Type B pancreatic cell (in vitro differentiated cells): ENCODE results near the gene KIRREL3. TPM values are rescaled to one million over a fixed set of nuclear protein-coding genes. Genes with fewer than 3 reads are reported as not detected.

Experiments
- DNase-seq: peaks from one replicate; pipeline ENCODE4 v3.0.0; 2021; ENCODE audit warnings: mixed read lengths; ENCODE audit not compliant: unreplicated experiment; ENCODE audit errors: extremely low spot score
- H3K27ac Mint-ChIP-seq: 2 replicates; pipeline ENCODE4 v1.8.0; 2021; ENCODE audit warnings: mild to moderate bottlenecking, mixed read lengths
- H3K27me3 Mint-ChIP-seq: 2 replicates; pipeline ENCODE4 v1.8.0; 2021; ENCODE audit warnings: mixed read lengths
- H3K36me3 Mint-ChIP-seq: 2 replicates; pipeline ENCODE4 v1.8.0; 2021; ENCODE audit warnings: mixed read lengths
- H3K4me1 Mint-ChIP-seq: one replicate; pipeline ENCODE4 v1.8.0; 2021; ENCODE audit warnings: mixed read lengths; ENCODE audit not compliant: unreplicated experiment
- H3K4me3 Mint-ChIP-seq: 2 replicates; pipeline ENCODE4 v1.8.0; 2021; ENCODE audit warnings: mild to moderate bottlenecking, mixed read lengths
- H3K9me3 Mint-ChIP-seq: 2 replicates; pipeline ENCODE4 v1.8.0; 2021; ENCODE audit warnings: mixed read lengths
- total RNA-seq: library from RNA; stranded (reverse); gene quantifications from 2 replicates; pipeline ENCODE4 v1.2.1, GENCODE V29; 2021; ENCODE audit warnings: low replicate concordance
- TF ChIP-seq, protein P1 (sequence below): fragments of 200-600 bp; sonication (generic); conservative IDR thresholded peaks from 2 replicates; pipeline ENCODE4 v1.5.0; 2021; ENCODE audit warnings: antibody characterized with exemption, mild to moderate bottlenecking

KIRREL3 gene
- total RNA-seq, 1 donor from 2014 or later, result 4.1 TPM

DNA sequence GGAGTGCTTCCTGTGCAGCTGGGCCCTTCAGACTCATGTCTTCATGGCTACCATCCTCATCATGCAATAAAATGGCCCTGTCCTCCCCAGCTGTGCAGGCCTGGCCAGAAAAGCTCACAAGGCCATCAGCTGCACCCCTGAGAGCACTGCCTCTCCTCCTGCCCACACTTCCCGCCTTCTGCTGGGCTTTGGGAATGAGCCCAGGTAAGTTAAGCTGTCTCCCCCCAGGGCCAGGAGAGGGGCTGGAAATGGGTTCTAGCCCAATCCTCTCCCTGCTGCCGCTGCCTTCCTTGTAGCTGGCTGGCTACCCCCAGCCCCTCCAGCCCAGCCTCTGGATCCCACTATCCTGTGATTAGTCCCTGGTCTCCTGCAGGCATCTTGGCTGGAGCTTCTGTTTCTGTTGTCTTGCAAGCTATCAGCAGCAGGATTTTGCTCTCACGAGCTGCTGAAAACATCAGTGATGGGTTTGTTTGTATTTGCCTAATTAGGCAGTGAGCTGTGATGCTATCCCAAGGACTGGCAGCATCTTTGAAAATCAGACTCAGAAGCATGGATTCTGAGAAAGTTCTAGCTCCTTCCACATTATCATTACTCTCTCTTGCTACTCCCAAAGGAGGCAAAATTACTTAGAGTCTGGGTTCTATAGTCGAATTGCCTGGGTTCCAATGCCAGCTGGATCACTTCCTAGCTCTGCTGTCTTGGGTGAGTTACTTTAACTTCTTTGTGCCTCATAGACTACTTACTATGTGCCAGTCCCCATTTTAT lies 476.9 kb downstream of the KIRREL3 start:
- H3K36me3 Mint-ChIP-seq, result no peaks in the 10 kb centered on the region

DNA sequence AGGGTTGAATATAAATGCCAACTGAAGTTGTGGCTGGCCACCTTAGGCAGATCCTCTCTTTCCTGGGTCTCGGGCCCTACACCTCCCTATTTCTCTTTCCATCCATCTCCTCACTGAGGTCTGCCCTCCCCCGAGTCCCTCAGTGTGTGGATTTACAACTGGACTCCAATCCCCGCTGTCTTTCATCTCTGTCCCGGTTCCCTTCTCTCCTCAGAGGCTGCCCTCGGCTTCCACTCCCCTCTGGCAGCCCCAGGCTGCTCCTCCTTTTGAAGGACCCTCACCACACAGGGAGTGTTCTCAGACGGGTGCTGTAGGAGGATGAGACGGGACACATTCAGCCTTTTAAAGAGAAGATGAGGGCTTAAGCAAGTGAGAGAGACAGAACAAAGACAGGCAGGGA lies 478.0 kb downstream of the KIRREL3 start:
- Mint-ChIP-seq H3K4me3 (no peak overlapping the region), H3K27ac (no peak overlapping the region)
- TF ChIP-seq, protein P1, sequence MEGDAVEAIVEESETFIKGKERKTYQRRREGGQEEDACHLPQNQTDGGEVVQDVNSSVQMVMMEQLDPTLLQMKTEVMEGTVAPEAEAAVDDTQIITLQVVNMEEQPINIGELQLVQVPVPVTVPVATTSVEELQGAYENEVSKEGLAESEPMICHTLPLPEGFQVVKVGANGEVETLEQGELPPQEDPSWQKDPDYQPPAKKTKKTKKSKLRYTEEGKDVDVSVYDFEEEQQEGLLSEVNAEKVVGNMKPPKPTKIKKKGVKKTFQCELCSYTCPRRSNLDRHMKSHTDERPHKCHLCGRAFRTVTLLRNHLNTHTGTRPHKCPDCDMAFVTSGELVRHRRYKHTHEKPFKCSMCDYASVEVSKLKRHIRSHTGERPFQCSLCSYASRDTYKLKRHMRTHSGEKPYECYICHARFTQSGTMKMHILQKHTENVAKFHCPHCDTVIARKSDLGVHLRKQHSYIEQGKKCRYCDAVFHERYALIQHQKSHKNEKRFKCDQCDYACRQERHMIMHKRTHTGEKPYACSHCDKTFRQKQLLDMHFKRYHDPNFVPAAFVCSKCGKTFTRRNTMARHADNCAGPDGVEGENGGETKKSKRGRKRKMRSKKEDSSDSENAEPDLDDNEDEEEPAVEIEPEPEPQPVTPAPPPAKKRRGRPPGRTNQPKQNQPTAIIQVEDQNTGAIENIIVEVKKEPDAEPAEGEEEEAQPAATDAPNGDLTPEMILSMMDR, result no peak

More for the DNA sequence above, 476.9 kb downstream of the KIRREL3 start:
- peaks cover 47% of the 10 kb centered on the region for H3K27me3 Mint-ChIP-seq
- no peaks in the 10 kb centered on the region for H3K9me3 Mint-ChIP-seq
- DNase-seq, result no peak
- H3K4me3 Mint-ChIP-seq, result no peak overlapping the region
- H3K27ac Mint-ChIP-seq, result no peak overlapping the region
- H3K4me1 Mint-ChIP-seq, result peaks cover 20% of the 10 kb centered on the region
- TF ChIP-seq, protein P1, result no peak

DNA sequence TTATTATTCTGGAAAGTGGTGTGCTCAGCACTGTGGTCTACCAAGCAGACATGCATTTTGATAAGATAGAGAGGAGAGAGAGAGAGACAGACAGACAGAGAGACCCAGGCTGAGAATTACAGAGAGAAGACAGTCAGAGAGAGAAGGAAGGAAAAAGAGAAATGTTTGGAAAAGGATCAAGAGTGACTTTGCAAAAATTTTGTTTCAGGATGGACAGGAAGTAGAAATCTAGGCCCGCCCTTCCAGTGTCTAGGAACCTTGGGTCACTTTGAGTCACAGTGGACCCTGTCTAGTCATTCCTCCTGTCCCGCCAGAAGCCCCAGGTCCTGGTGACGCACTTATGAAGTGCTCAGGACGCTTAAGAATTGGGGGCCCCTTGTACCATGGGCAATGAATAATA lies 478.4 kb downstream of the KIRREL3 start:
- Mint-ChIP-seq H3K27me3 (peaks cover 40% of the 10 kb centered on the region), H3K4me3 (no peak overlapping the region), H3K36me3 (no peaks in the 10 kb centered on the region), H3K9me3 (no peaks in the 10 kb centered on the region), H3K4me1 (peaks cover 26% of the 10 kb centered on the region), H3K27ac (no peak overlapping the region)
- TF ChIP-seq, protein P1, result no peak
- no peak for DNase-seq

More for the DNA sequence above, 478.0 kb downstream of the KIRREL3 start:
- H3K27me3 Mint-ChIP-seq, result peaks cover 42% of the 10 kb centered on the region
- H3K36me3 Mint-ChIP-seq, result no peaks in the 10 kb centered on the region
- peaks cover 26% of the 10 kb centered on the region for H3K4me1 Mint-ChIP-seq
- no peaks in the 10 kb centered on the region for H3K9me3 Mint-ChIP-seq
- no peak for DNase-seq

DNA sequence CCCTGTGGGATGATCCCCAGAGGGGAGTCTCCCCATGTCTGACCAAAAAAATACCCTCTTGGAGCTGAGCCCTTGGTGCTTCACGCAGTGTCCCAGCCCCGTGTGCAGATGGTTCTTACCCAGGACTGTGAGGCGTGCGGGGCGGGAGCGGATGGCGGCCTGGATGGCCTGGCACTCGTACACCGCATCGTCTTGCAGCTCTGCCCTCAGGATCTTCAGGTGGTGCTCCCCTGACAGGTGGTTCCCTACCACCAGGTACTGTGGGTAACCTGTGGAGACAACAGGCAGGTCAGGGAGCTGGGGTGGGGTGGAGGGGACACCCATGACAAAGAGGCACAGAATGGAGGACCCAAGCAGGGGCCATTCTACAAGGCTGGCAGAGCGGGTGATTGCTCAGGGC lies 479.4 kb downstream of the KIRREL3 start:
- peaks cover 36% of the 10 kb centered on the region for H3K27me3 Mint-ChIP-seq
- H3K4me1 Mint-ChIP-seq, result peaks cover 30% of the 10 kb centered on the region
- no peak overlapping the region for H3K27ac Mint-ChIP-seq
- no peaks in the 10 kb centered on the region for H3K9me3 Mint-ChIP-seq
- H3K36me3 Mint-ChIP-seq, result no peaks in the 10 kb centered on the region
- TF ChIP-seq, protein P1, result no peak
- DNase-seq, result no peak
- H3K4me3 Mint-ChIP-seq, result no peak overlapping the region

DNA sequence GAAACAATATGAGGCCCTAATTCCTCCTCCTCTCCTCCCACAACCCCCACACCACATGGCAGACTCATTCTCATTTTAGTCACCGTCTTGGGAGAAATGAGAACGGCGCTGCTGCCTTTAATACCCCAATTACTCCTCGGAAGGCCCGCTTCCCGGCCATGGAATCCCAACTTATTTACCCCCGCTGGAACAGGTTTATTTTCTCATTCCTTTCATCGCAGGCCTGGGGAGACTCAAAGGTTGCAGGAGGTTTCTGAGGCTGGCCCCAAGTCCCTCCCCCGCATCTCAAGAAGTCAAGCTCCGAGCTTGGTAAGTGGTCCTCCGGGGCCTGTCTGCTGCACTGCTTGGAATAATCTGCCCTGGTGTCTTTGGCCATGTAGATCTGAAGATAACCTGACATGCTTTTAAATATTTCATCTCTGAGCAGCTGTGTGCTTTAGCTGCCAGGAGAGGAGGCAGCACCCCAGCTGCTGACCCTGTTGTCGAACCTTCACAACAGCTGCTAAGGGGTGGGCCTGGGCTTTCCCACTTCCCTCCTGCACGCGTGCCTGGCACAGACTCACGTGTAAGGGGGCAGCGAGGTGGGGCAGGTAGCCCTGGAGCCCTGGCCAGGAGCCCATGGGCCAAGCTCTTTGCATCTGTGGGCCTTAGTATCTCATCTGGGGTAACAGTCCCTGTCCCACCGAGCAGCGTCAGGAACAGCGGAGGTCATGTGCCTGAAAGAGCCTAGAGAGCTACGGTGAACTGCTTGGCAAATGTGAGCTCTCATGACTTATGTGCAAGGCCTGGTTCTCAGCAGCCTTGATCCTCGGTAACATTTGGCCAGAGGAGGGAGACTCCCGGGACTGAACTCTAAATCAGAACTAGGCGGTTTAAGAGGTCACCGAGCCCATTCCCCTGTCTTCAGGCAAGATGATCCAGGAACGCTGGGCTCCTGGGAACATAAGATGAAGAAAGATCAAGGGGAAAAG lies 480.5 kb downstream of the KIRREL3 start:
- H3K9me3 Mint-ChIP-seq, result no peaks in the 10 kb centered on the region
- peaks cover 37% of the 10 kb centered on the region for H3K27me3 Mint-ChIP-seq
- no peaks in the 10 kb centered on the region for H3K36me3 Mint-ChIP-seq

More for the DNA sequence above, 480.5 kb downstream of the KIRREL3 start:
- Mint-ChIP-seq H3K4me1 (peaks cover 32% of the 10 kb centered on the region), H3K27ac (no peak overlapping the region), H3K4me3 (no peak overlapping the region)
- DNase-seq, result no peak
- TF ChIP-seq, protein P1, result no peak
